ENCODE results near the gene SLX4.

DNA sequence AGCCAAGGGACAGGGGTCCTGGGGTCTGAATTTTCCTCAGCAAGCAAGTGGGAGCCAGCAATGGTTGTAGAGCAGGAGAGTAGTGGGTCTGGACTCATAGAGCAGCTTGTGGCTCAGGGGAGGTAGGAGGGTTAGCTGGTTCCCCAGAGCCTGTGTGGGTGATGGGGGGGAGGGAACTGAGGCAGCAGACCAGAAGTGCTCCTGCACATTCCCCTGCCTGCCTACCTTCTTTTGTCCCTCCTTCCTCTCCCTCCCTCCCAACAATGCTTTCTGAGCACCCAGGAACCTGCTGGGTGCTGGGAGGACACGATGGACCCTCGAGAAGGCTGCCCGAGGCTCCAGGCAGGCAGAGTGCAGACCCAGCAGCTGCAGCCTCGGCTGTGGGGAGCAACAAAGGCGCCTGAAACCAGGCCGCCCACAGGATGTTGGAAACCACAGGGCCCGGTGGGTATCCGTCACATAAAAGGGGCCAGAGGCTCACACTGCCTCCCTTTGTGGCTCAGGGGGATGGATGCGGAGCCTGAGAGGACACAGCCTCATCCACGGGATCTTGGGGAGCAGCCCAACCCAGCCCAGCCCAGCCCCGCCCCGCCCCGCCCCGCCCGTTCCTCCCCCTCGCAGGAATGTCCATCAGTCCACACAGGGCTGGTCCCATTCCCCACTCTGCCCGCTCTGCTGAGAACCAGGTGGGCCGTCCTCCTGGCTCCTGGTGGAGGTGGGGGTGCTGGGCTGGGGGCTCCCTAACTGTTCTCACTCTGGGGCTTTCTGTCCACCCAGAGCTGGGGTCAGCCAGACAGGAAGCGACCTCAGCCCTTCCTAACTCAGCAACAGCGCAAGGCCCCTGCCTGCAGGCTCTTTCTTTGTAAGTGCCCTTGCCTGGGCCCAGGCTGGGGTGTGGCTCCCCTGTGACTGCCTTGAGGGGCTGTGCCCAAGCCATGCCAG, 32.5 kb downstream of the SLX4 start:
- TF ChIP-seq, protein P1, sequence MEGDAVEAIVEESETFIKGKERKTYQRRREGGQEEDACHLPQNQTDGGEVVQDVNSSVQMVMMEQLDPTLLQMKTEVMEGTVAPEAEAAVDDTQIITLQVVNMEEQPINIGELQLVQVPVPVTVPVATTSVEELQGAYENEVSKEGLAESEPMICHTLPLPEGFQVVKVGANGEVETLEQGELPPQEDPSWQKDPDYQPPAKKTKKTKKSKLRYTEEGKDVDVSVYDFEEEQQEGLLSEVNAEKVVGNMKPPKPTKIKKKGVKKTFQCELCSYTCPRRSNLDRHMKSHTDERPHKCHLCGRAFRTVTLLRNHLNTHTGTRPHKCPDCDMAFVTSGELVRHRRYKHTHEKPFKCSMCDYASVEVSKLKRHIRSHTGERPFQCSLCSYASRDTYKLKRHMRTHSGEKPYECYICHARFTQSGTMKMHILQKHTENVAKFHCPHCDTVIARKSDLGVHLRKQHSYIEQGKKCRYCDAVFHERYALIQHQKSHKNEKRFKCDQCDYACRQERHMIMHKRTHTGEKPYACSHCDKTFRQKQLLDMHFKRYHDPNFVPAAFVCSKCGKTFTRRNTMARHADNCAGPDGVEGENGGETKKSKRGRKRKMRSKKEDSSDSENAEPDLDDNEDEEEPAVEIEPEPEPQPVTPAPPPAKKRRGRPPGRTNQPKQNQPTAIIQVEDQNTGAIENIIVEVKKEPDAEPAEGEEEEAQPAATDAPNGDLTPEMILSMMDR (IDR thresholded peaks at IDR 0.05; ENCODE audit: insufficient read depth, low read length) = no peak
- no peak for TF ChIP-seq POLR2AphosphoS5 (IDR thresholded peaks at IDR 0.05; ENCODE audit: low read depth)
- TF ChIP-seq, protein P2, sequence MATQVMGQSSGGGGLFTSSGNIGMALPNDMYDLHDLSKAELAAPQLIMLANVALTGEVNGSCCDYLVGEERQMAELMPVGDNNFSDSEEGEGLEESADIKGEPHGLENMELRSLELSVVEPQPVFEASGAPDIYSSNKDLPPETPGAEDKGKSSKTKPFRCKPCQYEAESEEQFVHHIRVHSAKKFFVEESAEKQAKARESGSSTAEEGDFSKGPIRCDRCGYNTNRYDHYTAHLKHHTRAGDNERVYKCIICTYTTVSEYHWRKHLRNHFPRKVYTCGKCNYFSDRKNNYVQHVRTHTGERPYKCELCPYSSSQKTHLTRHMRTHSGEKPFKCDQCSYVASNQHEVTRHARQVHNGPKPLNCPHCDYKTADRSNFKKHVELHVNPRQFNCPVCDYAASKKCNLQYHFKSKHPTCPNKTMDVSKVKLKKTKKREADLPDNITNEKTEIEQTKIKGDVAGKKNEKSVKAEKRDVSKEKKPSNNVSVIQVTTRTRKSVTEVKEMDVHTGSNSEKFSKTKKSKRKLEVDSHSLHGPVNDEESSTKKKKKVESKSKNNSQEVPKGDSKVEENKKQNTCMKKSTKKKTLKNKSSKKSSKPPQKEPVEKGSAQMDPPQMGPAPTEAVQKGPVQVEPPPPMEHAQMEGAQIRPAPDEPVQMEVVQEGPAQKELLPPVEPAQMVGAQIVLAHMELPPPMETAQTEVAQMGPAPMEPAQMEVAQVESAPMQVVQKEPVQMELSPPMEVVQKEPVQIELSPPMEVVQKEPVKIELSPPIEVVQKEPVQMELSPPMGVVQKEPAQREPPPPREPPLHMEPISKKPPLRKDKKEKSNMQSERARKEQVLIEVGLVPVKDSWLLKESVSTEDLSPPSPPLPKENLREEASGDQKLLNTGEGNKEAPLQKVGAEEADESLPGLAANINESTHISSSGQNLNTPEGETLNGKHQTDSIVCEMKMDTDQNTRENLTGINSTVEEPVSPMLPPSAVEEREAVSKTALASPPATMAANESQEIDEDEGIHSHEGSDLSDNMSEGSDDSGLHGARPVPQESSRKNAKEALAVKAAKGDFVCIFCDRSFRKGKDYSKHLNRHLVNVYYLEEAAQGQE (IDR thresholded peaks at IDR 0.05; ENCODE audit: insufficient replicate concordance, low read depth) = no peak

Data from HL-60 (cell line).